CD1c-positive myeloid dendritic cell (primary cell): Measurements from ENCODE around the gene ERLEC1.
"Not testable (repeated sequence)": the region's sequence is repeated elsewhere in the genome, so short reads cannot be mapped to it uniquely, and the experiment has no call there.

Source experiments
- DNase-seq: peaks from one replicate; pipeline ENCODE4 v3.0.0-alpha.2; 2016; ENCODE audit errors: extremely low spot score

ERLEC1 gene

GRCh38 chr2:53780056-53780455 lies 6.8 kb upstream of the ERLEC1 start:
- no peak for DNase-seq

DNA sequence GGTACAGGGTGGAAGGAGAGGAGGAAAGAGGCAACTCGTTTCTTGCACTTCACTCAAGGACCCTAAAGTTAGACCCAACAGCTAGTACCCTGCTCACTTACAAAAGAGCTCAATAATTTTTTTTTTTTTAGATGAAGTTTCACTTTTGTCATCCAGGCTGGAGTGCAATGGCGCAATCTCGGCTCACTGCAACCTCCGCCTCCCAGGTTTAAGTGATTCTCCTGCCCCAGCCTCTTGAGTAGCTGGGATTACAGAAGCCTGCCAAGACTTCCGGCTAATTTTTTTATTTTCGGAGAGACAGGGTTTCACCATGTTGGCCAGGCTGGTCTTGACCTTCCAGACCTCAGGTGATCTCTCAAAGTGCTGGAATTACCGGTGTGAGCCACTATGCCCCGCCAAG lies 4.2 kb upstream of the ERLEC1 start:
- DNase-seq, result no peak

DNA sequence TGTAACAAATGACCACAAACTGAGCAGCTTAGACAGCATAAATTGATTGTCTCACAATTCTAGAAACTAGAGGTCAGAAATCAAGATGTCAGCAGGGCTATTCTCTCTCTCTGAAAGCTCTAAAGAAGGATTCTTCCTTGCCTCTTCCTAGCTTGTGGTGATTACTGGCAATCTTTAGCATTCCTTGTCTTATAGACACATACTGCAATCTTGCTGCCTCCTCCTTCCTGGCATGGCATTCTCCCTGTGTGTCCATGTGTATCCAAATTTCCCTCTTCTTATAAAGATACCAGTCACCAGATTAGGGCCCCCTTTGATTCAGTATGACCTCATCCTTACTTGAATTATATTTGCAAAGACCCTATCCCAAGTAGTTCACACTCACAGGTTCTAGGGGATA lies 2.4 kb upstream of the ERLEC1 start:
- no peak for DNase-seq

- no peak for DNase-seq
These were observed 1.5 kb upstream of the ERLEC1 start for GRCh38 chr2:53785366-53785765.

DNA sequence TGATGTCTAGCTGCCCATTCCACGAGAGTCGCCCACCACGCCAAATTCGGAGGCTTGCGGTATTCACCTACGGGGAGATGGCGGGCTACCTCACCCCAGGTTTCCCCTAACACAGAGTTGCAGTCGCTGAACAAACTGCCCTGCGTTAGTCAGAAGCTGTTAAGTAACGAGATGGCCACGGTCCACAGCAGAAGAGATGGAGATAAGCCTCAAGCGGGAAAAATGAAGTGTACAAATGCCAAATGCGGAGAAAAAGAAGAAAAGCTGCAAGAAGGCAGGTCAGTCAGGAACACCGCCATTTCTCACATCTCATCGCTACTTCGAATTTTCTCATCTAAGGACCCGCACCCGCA lies 516 bp upstream of the ERLEC1 start:
- peak; percentile 5 for DNase-seq

GRCh38 chr2:53787614-53788289 lies 908 bp downstream of the ERLEC1 start:
- DNase-seq, result peak; percentile 51

DNA sequence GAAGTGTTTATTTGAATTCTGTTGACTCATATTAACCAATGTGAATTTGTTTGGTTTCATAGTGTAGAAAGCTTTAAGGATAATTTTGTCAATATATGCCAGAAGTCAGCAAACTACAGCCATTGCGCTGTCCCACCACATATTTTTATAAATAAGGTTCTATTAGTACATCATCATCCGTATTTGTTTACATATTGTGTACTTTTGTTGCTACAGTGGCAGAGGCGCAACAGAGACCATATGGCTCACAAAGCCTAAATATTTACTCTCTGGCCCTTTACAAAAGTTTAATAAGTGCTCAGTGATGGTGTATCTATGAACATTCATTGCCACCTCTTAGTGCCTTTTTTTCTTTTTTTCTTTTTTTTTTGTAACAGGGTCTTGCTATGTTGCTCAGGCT lies 6.4 kb downstream of the ERLEC1 start:
- no peak for DNase-seq

DNA sequence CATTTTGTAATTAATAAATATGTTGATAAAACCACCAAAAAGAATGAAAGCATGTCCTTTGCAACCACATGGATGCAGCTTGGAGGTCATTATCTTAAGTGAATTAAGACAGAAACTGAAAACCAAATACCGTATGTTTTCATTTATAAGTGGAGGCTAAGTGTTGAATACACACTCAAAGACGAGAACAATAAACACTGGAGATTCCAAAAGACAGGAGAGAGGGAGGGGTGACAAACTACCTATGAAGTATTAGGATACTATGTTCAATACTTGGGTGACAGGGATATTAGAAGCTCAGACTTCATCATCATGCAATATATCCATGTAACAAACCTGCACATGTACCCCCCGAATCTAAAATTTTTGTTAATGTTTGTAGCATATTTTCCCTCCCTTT lies 7.0 kb downstream of the ERLEC1 start:
- no peak for DNase-seq

DNA sequence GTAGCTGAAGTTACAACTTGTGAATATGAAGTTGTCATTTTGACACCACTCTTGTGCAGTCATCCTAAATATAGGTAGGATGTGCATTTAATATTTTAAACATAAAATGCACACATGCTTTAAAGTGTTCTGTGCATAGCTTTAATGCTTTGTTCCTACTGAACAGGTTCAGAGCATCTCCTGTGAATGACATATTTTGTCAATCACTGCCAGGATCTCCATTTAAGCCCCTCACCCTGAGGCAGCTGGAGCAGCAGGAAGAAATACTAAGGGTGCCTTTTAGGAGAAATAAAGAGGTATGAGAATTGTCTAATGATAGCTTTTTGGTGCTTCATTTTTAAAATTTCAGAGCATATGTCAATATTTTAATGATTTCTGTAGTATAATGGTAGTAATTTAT lies 14.7 kb downstream of the ERLEC1 start:
- no peak for DNase-seq

- DNase-seq, result peak; percentile 7
These were observed 15.8 kb downstream of the ERLEC1 start for GRCh38 chr2:53802617-53803151.

GRCh38 chr2:53811601-53812000 lies 24.8 kb downstream of the ERLEC1 start:
- no peak for DNase-seq

- no peak for DNase-seq
These were observed 26.3 kb downstream of the ERLEC1 start for GRCh38 chr2:53813151-53813550.

DNA sequence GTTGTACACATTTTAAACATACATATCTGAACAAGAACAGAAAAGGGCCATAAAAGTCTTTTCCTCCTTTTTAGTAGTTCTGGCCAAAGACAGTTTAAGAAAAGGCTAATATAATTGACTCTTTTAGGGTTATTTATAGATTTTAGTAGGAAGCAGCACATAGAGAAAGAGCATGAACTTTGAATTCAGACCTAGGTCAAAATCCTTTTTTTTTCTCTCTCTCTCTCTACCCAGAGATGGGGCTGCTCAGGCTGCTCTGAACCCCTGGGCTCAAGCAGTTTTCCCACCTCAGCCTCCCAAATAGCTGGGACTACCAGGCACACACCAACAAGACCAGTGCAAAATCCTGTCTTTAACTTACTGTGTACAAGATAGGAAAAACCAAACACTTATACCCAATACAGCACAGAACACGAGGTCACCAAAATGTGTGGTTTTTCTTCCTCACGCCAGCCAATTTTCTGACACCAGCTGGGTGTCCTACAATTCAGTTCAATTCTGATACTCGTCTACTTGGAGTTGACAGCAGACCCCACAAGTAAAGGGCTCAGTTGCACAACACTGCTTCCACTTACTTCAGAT lies 32.1 kb downstream of the ERLEC1 start:
- DNase-seq, result no peak

DNA sequence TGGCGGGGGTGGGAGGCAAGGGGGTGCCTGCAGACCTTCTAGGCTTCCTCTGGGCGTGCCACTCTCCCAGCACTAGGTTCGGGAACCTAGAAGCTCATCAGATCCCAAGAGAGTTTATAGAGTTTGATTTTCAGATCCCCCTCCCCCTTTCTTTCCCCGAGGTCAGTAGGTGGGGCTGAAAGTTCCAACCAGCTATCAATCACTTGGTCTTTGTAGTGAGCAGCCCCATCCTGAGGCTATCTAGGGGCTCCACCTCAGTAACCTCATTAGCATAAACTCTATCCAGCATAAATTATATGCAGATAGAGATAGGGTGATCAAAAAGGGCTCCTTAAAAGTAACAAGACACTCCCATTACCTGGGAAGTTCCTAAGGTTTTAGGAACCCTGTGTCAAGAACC lies 32.8 kb downstream of the ERLEC1 start:
- DNase-seq, result no peak

DNA sequence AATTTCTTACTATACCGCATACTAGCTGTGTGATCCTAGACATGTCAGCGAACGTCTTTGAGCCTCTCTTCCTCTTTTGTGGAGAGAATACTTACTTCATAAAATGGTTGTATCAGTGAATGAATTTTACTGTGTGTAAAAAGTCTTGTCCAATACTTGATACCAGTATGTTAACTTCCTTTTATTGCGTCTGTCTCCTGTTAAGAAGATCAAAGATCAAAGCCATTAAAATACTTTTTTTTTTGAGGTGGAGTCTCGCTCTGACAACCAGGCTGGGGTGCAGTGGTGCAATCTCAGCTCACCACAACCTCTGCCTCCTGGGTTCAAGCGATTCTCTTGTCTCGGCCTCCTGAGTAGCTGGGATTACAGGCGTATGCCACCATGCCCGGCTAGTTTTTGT lies 33.2 kb downstream of the ERLEC1 start:
- DNase-seq, result no peak

DNA sequence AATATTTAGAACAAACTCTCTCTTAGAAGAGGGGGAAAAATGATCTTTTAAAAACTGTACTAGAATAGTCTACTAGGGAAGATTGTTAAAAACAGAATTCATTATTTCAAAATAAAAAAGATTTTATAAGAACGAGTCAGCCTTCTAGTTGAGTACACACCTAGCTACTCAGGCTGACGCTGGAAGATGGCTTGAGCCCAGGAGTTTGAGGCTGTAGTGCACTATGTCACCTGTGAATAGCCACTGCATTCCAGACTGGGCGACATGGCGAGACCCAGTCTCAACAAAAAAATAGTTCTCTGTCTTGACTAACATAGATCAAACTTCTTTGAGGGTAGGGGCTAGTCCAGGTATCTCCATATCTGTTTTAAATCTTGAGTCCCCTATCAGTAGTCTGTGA lies 33.9 kb downstream of the ERLEC1 start:
- DNase-seq, result no peak

DNA sequence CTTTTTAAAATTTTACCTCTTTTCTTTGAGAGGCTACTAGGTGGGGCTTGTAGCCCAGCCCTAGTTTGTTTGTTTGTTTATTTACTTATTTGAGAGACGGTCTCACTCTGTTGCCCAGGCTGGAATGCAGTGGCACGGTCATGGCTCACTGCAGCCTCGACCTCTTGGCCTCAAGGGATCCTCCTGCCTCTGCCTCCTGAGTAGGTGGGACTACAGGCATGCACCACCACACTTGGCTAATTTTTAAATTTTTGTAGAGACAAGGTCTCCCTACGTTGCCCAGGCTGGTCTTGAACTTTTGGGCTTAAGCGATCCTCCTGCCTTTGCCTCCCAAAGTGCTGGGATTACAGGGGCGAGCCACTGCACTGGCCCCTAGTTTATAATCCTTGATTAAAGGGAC lies 35.0 kb downstream of the ERLEC1 start:
- no peak for DNase-seq

DNA sequence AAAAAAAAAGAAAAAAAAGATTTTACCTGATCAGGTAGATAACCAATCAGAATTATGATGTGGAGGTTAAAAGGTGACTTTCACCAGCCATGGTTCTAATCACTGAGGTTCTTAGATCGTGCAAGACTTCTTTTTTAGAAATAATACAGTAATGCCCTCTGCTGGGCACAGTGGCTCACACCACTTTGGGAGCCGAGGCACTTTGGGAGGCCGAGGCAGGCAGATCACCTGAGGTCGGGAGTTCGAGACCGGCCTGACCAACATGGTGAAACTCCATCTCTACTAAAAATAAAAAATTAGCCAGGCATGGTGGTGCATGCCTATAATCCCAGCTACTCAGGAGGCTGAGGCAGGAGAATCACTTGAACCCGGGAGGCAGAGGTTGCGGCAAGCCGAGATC lies 36.8 kb downstream of the ERLEC1 start:
- DNase-seq, result not testable (repeated sequence)

DNA sequence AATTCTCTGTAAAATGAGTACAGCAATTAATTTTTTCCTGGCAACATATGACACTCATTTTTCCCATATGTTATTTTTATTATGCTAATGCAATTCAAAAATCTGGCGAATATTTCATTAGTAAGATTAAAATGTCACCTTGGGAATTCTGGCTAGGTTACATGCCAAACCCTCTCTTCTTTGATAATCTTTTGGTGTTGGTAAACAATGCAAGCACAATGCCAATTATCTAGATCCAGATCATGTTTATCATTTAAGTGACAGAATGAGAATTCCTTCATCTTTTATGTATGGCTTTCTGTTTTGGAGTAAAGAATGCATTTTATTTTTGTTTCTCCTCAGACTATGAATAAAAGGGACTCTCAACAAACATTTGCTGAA lies 39.2 kb downstream of the ERLEC1 start:
- no peak for DNase-seq

GRCh38 chr2:53826587-53827397 lies 39.9 kb downstream of the ERLEC1 start:
- DNase-seq, result no peak

DNA sequence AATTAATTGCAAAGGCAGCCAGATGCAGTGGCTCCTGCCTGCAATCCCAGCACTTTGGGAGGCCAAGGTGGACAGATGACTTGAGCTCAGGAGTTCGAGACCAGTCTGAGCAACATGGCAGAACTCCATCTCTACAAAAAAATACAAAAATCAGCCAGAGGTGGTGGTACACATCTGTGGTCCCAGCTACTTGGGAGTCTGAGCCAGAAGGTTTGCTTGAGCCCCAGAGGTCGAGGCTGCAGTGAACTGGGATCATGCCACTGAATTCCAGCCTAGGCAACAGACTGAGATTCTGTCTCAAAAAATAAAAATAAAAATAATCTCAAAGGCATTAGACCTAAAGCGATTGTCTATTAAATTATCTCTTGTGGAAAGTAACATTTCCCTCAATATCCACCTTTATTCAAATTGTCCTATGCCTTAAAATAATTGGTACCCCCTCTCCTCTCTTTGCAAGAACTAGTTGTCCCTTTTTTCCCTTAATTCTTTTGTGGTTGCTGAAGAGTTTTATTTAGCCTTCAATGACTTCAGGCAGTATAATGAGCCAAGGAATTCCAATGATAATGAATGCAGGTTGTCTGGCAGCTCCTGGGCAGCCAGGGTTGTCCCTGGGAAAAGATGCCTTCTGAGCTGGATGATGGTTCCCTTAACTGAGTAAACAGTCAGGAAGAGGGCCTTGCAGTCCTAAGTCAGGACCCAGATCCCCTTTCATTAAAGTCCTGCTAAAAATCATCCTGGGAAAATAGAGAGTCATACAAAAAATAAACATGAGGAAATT lies 40.7 kb downstream of the ERLEC1 start:
- DNase-seq, result no peak

DNA sequence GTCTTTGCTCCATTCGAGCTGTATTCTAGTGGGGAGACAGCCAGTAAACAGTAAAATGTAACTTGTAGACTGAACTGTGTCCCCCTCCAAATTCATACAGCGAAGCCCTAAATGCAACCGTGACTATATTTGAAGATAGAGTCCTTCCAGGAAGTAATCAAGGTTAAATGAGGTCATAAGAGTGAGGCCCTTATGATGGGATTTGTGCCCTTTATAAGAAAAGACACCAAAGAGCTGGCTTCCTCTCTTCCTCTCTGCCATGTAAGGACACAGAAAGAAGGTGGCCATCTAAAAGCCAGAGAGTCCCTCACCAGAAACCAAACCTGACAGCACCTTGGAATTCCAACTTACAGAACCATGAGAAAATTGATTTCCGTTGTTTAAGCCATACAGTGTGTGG lies 41.5 kb downstream of the ERLEC1 start:
- no peak for DNase-seq
